ENCODE measurements around the gene CELA3A.
A peak's percentile ranks its signal among the peaks of the same experiment; 100 is the strongest.
"Not testable (repeated sequence)": the region's sequence is repeated elsewhere in the genome, so short reads cannot be mapped to it uniquely, and the experiment has no call there.

Gene CELA3A

DNA sequence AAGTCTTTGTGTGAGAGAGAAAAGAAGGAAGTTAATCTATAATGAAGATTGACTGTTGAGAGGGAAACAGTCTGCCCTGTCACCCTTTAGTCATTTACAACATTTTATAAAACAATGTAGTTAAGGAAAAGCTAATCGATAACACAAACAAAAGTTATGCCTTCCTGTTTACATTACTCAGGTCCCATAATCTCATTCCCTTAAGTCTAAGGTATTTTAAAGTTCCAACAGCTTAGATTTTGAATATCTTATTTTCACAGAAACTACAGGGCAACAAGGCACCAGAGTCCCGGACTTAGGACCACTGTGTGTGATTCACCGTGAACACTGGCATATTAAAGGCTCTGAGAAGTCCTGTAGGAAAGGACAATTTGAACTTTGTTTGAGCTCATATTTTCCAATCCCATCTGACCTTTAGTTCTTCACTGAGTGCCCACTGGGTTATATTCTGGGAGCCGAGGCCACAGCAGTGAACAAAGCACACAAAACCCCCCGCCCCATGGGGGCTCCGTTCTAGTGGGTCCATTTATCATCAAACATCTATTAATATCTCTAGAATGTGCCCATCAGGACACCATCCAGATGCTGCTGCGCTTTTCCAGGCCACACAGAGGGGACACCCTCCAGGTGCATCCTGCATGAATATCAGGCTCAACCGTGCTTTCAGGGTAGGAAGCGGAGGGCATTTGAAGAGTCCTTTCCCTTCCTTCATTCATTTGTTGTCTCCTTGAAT lies 3.4 kb upstream of the CELA3A start:
- not testable (repeated sequence) for H3K27ac Mint-ChIP-seq; H3K9me3 Mint-ChIP-seq; DNase-seq; H3K4me1 Mint-ChIP-seq; H3K27me3 Mint-ChIP-seq; H3K4me3 Mint-ChIP-seq; H3K36me3 Mint-ChIP-seq; ATAC-seq (replicated peaks)

DNA sequence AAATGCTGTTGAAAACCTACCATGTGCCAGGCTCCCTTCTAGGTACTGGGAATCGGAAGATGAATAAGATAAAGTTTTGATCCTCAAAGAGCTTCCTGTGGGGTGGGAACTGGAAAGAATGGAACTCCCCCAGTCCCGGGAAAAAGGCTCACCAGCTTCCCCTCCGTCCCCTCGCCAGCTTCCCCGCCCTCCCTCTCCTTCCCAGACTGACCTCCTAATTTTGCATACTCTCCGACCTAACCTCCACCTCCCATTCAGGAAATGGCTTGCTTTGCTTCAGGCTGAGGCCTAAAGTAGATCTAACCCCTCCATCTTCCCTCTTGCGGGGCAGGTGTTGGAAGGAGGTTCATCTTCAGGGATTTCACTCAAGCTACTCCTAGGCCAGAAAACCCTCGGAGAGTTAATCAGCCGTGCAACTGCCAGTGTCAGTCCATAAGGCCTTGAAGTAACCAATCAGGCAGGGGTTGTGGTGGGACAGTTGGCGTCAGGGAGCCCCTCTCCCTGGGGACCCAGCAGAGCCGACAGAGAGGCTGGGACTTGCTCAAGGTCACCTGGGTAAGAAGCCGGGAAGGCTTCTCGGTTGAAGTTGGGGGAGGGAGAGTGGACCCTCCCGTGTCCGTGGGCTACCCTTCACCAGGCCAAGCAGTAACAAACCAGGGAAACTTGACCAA lies 2.7 kb upstream of the CELA3A start:
- not testable (repeated sequence) for DNase-seq; H3K4me1 Mint-ChIP-seq; H3K27me3 Mint-ChIP-seq; H3K4me3 Mint-ChIP-seq; H3K9me3 Mint-ChIP-seq; ATAC-seq (replicated peaks); H3K27ac Mint-ChIP-seq; H3K36me3 Mint-ChIP-seq

DNA sequence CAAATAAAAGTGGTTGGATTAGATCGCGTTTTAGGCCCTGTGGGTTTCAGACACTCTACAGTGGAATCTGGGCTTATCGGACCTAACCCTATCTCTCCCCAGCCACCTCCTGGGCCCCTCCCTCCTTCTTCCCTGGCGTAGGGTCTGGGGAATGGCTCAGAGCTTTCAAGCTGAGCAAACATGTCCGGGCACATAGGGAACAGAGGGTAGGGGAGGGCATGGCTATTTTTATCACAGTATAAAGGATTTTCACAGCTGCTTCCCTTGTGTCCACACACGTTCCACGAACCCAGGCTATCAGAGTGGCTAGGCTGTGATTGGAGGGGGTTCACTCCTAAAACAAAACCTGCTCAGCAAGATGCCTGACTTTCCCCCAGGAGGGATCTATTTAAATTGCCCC lies 1.8 kb upstream of the CELA3A start:
- H3K4me1 Mint-ChIP-seq; ATAC-seq (replicated peaks); H3K36me3 Mint-ChIP-seq; H3K27me3 Mint-ChIP-seq; DNase-seq; H3K9me3 Mint-ChIP-seq; H3K27ac Mint-ChIP-seq; H3K4me3 Mint-ChIP-seq: not testable (repeated sequence)

DNA sequence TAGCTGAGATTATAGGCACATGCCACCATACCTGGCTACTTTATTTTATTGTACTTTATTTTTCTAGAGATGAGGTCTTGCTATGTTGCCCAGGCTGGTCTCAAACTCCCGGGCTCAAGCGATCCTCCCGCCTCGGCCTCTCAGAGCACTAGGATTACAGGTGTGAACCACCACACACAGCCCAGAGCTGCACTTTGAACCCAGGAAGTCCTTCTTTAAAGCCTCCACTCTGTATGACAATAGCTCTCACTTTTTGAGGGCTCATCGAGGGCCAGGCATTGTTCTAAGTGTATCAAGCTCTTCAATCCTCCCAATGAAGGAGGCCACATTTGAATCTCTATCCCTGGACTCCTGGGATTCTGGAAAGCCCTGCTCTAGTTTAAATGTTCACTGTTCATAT lies 1.0 kb downstream of the CELA3A start:
- H3K4me3 Mint-ChIP-seq; DNase-seq; H3K9me3 Mint-ChIP-seq; H3K4me1 Mint-ChIP-seq; H3K27ac Mint-ChIP-seq; H3K27me3 Mint-ChIP-seq; ATAC-seq (replicated peaks); H3K36me3 Mint-ChIP-seq: not testable (repeated sequence)

DNA sequence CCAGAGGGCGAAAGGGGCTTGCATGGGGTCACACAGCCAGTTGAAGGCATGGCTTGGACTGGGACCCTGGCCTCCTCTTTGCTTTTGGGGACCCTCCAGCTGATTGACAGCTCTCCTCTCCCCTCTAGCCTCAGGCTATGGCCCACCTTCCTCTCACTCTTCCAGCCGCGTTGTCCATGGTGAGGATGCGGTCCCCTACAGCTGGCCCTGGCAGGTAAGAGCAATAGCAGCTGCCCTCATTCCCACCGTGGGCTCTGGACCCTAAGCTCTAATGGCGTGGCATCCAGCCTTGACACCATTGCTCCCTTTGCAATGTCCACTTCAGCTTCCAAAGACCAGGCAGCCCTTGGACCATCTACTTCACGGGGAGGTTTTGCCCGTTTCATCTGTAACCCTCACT lies 1.4 kb downstream of the CELA3A start:
- H3K4me3 Mint-ChIP-seq; H3K36me3 Mint-ChIP-seq; H3K4me1 Mint-ChIP-seq; ATAC-seq (replicated peaks); H3K9me3 Mint-ChIP-seq; H3K27ac Mint-ChIP-seq; DNase-seq; H3K27me3 Mint-ChIP-seq: not testable (repeated sequence)

DNA sequence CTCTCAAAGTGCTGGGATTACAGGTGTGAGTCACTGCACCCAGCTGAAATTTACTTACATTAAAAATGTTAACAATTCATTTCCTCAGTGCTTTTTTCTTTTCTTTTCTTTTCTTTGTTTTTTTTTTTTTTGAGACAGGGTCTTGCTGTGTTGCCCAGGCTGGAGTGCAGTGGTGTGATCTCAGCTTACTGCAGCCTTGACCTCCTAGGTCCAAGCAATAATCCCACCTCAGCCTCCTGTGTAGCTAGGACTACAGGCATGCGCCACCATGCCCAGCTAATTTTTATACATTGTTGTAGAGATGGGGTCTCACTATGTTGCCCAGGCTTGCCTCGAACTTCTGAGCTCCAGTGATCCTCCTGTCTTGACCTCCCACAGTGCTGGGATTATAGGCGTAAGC lies 2.5 kb downstream of the CELA3A start:
- H3K27ac Mint-ChIP-seq; ATAC-seq (replicated peaks): not testable (repeated sequence)

DNA sequence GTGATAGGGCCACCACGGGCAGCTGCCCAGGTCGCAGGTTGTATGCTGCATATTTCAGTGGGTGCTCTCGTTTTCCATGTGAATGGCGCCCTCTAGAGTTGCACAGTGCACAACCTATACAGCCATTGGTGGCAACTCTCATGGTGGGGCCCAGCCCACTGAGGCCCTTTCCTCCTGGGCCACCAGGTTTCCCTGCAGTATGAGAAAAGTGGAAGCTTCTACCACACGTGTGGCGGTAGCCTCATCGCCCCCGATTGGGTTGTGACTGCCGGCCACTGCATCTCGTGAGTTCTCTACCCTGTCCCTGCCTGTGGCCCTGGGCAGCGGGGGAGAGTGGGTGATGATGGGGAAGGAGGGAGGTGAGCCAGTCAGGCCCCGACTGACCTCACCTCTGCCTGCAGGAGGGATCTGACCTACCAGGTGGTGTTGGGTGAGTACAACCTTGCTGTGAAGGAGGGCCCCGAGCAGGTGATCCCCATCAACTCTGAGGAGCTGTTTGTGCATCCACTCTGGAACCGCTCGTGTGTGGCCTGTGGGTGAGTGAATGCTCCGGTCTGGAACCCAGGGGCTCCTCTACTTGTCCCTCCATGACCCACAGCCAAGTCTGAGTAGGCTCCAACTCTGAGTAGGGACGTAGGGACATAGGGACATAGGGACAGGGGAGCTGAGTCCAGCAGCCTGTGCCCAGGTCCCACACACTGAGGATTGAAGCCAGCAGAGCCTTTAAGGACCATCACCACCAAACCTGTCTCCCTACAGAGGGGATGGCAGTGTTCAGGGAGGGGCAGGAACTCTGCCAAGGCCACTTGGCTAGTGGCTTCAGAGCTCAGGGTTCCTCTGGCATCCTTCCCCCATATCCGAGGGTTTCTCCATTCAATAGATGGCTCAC lies 4.0 kb downstream of the CELA3A start:
- not testable (repeated sequence) for H3K36me3 Mint-ChIP-seq, H3K27ac Mint-ChIP-seq, H3K4me3 Mint-ChIP-seq, H3K9me3 Mint-ChIP-seq, H3K27me3 Mint-ChIP-seq, H3K4me1 Mint-ChIP-seq, DNase-seq
- ATAC-seq (replicated peaks), result peak; percentile 60 to 71

More for the DNA sequence above, 2.5 kb downstream of the CELA3A start:
- H3K9me3 Mint-ChIP-seq, H3K4me1 Mint-ChIP-seq, H3K27me3 Mint-ChIP-seq, H3K36me3 Mint-ChIP-seq, DNase-seq, H3K4me3 Mint-ChIP-seq: not testable (repeated sequence)

DNA sequence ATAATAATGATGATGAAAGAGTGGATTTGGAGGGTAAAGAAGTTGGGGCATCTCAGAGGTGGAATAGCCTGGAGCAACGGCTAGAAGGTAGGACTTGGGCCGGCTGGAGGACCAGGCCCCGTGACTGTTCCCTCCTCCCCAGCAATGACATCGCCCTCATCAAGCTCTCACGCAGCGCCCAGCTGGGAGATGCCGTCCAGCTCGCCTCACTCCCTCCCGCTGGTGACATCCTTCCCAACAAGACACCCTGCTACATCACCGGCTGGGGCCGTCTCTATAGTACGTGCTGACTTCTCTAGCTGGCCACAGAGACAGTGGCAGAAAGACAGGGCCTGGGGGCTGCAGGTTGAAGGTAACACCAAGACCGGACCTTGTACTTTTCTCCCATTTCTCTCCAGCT lies 5.3 kb downstream of the CELA3A start:
- H3K27ac Mint-ChIP-seq; DNase-seq; H3K4me3 Mint-ChIP-seq; ATAC-seq (replicated peaks); H3K36me3 Mint-ChIP-seq; H3K27me3 Mint-ChIP-seq; H3K4me1 Mint-ChIP-seq; H3K9me3 Mint-ChIP-seq: not testable (repeated sequence)

DNA sequence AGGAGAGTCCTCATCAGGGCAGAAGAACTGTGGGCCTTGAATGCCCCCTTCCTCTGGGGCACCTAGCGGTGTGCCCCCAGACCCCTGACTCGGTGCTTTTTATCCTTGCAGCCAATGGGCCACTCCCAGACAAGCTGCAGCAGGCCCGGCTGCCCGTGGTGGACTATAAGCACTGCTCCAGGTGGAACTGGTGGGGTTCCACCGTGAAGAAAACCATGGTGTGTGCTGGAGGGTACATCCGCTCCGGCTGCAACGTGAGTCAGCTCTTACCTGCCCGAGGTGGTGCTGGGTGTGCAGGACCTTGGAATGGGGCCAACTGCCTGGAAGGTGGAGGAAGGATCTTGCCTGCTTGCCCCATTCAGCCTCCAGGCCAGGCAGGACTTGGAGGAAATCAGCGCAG lies 5.8 kb downstream of the CELA3A start:
- ATAC-seq (replicated peaks); H3K9me3 Mint-ChIP-seq; H3K27ac Mint-ChIP-seq; H3K4me3 Mint-ChIP-seq; DNase-seq; H3K36me3 Mint-ChIP-seq; H3K27me3 Mint-ChIP-seq; H3K4me1 Mint-ChIP-seq: not testable (repeated sequence)

DNA sequence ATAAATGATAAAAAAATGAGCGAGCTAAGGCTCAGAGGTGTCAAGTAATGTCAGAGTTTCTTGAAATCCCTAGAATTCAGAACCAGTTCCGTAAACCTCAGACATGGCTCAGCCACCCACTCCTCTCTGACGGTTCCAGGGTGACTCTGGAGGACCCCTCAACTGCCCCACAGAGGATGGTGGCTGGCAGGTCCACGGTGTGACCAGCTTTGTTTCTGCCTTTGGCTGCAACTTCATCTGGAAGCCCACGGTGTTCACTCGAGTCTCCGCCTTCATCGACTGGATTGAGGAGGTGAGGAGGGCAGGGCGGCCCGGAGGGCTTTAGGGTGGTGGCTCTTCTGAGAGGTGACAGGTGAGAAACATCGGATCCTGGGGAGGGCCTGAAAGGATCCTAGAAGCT lies 8.1 kb downstream of the CELA3A start:
- H3K4me3 Mint-ChIP-seq; H3K4me1 Mint-ChIP-seq; DNase-seq; ATAC-seq (replicated peaks); H3K27me3 Mint-ChIP-seq; H3K36me3 Mint-ChIP-seq; H3K9me3 Mint-ChIP-seq; H3K27ac Mint-ChIP-seq: not testable (repeated sequence)

DNA sequence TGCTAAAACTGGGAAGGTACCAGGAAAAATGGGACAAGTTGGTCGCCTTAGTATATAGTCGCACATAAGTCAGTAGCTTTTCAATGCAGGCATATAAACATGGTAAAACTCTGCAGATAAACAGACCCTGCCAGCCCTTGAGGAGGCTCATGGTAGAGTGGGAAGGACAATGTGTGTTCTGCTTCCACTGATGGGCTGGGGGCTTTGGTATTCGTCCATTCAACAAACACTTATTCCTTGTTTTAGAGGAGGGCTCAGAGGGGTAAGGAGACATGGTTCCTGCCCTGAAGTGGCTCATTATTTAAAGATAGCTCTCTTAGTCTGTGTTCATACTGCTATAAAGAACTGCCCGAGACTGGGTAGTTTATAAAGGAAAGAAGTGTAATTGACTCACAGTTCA lies 11.3 kb downstream of the CELA3A start:
- not testable (repeated sequence) for H3K9me3 Mint-ChIP-seq; DNase-seq; H3K36me3 Mint-ChIP-seq; H3K4me1 Mint-ChIP-seq; H3K4me3 Mint-ChIP-seq; H3K27me3 Mint-ChIP-seq; H3K27ac Mint-ChIP-seq; ATAC-seq (replicated peaks)

DNA sequence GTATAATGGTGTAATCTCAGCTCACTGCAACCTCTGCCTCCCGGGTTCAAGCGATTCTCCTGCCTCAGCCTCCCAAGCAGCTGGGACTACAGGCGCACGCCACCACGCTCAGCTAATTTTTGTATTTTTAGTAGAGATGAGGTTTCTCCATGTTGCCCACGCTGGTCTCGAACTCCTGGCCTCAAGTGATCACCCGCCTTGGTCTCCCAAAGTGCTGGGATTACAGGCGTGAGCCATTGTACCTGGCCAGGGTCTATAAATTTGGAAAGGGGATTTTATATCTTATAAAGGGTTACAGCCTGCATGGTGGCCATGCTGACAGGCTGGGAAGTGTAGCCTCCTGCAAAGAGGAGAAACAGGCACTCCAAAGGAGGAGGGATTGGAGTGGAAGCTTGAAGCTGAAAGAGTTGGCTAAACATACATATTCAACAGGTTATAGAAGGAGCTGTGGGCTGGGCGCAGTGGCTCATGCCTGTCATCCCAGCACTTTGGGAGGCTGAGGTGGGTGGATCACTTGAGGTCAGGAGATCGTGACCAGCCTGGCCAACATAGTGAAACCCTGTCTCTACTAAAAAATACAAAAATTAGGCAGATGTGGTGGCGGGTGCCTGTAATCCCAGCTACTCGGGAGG lies 13.2 kb downstream of the CELA3A start:
- not testable (repeated sequence) for H3K4me3 Mint-ChIP-seq; DNase-seq; ATAC-seq (replicated peaks); H3K9me3 Mint-ChIP-seq; H3K27ac Mint-ChIP-seq; H3K27me3 Mint-ChIP-seq; H3K36me3 Mint-ChIP-seq
- peaks cover 9 to 15% of the 10 kb centered on the region in 2 donors for H3K4me1 Mint-ChIP-seq

DNA sequence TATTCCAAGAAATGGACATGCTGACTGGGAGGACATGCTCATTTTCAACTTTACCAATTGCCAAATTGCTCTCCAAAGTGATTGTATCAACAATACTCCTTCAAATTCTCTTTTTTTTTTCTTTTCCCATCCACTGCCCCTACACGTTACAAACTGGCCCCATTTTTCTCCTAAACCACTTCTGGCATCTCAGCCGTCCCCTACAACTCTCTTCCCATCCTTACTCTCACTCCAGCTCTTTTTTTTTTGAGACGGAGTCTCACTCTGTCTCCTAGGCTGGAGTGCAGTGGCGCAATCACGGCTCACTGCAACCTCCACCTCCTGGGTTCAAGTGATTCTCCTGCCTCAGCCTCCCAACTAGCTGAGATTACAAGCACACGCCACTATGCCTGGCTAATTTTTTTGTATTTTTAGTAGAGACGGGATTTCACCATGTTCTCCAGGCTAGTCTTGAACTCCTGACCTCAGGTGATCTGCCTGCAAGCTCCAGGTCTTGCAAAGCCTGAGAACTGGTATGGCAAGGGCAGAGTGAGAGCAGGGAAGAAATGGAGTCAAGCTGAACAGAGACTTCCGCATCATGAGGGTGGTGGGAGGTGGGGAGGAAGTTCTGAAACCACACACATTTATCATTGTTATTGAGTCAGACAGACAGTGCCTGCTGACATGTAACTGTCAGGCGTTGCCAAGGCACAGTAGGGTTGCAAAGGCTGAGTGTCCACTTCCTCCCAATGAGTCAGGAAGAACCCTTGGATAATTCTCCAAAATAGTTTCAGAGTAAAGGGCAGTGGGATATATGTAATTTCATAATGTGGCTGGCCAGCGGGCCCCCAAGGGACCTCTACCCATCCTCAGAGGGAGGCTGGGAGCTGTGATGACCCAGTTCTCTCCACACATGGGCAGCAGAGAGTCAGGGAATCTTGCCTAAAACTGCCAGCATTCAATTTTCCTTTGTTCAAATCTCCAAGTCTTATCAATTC lies 17.4 kb downstream of the CELA3A start:
- peak overlapping the region; percentile 6 to 45 for H3K4me3 Mint-ChIP-seq
- peaks cover 0 to 2% of the 10 kb centered on the region in 2 donors for H3K9me3 Mint-ChIP-seq
- peak; percentile 98 for ATAC-seq (replicated peaks)
- H3K4me1 Mint-ChIP-seq, result peaks cover 17 to 27% of the 10 kb centered on the region in 2 donors
- no peaks in the 10 kb centered on the region for H3K27me3 Mint-ChIP-seq
- peak; percentile 72 for DNase-seq
- peak overlapping the region; percentile 96 for H3K27ac Mint-ChIP-seq
- no peaks in the 10 kb centered on the region for H3K36me3 Mint-ChIP-seq
